Inflammatory macrophage (primary cell): ENCODE data around the gene SGO1.
"Not testable (repeated sequence)": the region's sequence is repeated elsewhere in the genome, so short reads cannot be mapped to it uniquely, and the experiment has no call there.

Experiments used
- DNase-seq, 2 donors: peaks; one replicate each; pipeline ENCODE4 v3.0.0-alpha.2; 2020 to 2022
- total RNA-seq, 18 experiments: gene quantifications; one replicate each; lab custom pipeline; 2026; ENCODE audit warnings: mixed read lengths in 6 of 18, inconsistent platforms in 2 of 18; lab: John Stamatoyannopoulos, UW

The SGO1 gene
- 2.1 to 9.9 (median 6.4) reads per million in 18 experiments for total RNA-seq

DNA sequence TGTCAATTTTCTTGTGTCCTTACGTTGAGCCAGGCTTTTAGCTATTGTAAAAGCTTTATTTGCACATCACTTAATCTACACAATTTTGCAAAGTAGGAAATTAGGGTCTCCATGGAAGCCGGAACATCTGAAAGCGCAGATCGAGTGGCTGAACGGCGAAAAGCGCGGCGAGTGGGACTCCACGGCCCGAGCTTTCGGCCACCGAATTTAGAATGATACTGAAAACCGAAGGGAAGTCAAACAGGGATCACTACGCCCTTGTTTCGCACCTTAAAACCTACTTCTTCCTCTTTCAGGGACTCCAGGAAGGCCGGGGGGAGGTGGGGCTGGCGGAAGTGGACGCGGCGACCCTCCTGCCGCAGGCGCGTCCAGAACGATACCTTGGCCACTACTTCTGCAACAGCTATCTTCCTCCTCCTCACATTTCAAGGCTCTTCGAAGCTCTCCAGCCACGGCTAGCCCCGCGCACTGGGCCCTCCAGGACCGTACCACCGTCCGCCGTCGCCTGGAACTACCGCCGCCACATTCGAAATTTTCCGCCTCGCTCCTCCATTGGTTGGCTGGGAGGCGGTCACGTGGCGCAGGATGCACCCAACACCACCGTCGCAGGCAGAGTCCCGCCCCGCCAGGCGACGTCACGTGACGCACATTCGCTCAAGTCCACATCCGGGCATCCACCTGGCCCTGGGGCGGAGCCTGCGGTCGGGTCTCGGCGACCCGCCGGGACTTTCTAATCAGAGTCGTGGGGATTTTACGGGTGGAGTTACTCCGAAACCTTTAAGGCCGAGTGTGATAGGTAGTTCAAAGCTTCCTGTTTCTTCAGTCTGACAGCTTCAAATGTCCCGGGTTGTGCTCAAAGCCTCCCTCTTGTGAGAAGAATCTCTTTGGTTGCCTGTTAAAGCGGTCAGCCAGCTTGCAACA lies at the start of gene SGO1:
SGO1 (minus strand) TSS at position 528 of the 921 bp plus-strand sequence. CDS start 2,179 bp downstream, outside the sequence.
- DNase-seq: peak; percentile 98 to 99

DNA sequence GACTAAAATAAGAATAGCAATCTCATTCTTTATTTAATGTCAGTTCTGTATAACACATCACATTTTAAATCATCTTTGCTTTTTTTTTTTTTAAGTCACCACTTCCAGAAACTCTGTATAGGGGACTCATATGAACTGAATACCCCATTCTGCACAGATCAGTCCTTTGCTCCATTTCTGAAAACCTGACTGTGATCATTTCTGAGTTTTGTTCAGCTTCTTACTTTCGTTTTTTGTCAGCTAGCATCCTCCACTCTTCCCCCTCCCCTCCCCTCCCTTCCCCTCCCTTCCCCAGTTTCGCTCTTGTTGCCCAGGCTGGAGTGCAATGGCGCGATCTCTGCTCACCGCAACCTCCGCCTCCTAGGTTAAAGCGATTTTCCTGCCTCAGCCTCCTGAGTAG lies 49.8 kb upstream of the SGO1 start:
- DNase-seq: no peak

DNA sequence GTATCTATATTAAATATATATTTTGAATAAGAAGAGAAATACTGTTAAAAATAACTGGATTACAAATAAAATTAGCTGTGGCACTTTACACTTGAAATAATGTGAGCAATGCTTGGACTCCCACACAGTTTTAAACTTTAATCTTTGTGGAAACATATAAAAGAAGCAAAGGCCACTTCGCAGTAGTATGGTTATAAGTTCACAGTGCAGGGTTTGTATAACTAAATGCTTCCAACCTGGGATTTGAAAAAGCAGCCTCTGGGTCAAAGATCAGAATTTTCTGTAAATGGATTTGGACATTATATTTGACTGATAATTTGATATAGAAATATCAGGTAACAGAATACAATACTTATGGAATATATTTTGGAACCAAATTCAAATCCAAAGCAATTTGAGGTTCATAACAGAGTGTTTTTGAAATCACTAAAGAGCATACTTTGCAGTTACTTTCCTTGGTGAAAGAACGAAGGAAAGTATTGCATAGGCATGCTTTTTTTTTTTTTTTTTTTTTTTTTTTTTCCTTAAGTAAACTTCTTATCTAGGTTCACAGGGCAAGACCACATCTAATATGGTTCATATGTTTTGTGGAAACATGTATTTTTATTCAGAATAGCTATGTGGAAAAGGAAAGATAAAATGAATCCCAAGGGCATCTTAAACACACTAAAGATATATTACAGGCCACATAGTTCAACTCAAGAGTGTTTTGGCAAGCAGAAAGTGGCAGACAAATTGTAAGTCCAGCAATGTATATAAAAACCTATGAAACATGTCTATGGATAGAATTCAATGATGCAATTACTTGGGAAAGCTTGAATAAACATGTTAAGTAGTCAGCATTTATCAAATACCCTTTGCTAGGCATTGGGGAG lies 47.1 kb upstream of the SGO1 start:
- no peak for DNase-seq

DNA sequence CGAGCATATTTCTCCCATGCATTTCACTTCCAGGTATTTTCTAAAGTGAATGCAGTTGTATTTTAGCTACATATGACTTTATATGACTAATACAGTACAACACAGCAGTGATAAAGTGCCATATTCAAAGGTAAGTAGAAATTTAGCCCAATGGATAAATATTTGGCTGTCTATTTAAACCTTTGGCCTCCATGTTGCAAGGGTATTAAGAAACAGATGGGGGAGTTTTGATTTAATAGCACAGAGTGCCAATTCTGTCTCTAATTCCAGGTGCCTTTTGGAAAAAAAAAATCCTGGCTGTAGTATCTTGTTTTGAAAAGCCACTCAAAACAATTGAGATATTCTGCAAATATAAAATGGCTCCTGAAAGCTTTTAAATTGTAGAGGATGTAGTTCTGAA lies 44.9 kb upstream of the SGO1 start:
- no peak for DNase-seq

DNA sequence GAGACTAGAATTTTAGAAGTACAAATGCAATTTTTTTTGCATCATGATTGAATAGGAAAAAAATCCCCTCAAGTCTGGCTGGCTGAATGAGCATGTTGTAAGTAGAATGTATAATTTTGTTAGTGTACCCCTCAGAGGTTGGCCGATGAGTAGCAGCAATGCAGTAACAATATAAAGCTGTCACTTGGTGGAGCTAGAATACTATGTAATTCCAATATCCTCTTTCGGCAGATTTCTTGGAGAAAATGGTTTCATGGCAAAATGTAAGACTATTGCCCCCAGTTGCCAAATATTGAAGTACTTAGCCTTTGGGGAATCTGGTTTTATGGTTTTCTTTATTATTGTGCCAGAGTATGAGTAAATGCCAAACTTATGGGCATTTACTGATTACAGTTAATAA lies 39.8 kb upstream of the SGO1 start:
- DNase-seq: peak in 1 of 2 donors; percentile 9

DNA sequence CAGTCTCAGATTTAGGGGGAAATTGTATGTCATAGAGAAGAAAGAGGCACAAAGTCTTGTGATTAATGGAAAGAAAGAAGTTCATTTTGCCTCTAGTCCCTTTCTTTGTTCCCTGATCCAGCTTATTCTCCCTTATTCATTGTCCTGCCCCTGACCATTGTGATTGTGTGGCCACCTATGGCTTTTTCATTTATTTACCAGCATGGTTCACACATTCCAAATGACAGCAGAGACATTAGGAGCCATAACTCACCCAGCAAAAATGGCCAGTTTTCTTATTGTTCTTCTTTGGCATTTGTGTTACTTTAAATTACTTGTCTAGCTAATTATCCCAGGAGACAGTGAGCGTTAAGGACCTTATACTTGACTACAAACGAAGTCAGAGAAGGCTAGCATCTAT lies 36.3 kb upstream of the SGO1 start:
- no peak for DNase-seq

DNA sequence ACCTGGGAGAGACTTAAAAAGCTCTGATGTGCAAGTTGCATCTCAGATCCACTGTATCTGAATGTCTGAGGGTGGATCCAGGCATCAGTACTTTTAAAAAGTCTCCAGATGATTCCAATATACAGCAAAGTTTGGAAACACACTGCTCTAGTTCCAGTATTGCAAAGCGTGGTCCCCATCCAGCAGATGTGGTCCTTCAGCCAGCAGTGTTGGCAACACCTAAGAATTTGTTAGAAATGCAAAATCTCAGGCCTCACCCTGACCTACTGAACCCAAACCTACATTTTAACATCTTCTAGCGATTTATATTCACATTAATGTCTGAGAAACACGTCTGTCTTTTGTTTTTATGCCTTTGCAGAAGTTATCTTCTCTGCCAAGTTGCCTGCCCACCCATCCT lies 32.2 kb upstream of the SGO1 start:
- DNase-seq: no peak

DNA sequence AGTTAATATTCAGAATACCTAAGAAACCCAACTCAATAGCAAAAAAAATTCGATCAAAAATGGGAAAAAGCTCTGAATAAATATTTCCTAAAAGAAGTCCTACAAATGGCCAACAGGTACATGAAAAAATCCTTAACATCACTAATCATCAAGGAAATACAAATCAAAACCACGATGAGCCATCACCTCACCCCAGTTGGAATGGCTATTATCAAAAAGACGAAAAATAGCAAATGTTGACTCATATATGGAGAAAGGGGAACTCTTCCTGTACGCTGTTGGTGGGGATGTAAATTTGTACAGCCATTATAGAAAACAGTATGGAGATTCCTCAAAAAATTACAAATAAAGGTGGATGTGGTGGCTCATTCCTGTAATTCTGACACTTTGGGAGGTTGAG lies 29.6 kb upstream of the SGO1 start:
- DNase-seq: no peak

DNA sequence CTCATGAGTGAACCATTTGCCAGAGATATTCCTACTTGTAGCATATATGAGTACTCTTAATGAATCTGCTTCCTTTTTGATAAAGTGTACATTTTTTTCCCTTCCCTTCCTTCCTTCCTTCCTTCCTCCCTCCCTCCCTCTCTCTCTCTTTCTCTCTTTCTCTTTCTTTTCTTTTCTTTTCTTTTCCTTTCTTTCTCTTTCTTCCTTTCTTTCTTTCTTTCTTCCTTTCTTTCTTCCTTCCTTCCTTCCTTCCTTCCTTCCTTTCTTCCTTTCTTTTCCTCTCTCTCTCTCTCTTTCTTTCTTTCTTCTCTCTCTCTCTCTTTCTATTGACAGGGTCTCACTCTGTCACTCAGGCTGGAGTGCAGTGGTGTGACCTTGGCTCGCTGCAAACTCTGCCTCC lies 27.5 kb upstream of the SGO1 start:
- DNase-seq: not testable (repeated sequence)

DNA sequence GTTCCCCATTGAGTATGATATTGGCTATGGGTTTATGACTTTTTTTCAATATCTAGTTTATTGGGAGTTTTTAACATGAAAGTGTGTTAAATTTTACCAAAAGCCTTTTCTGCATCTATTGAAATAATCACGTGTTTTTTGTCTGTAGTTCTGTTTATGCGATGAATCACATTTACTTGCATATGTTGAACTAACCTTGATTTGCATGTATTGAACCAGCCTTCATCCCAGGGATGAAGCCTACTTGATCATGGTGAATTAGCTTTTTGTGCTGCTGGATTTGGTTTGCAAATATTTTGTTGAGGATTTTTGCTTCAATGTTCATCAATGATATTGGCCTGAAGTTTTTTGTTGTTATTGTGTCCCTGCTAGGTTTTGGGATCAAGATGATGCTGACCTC lies 21.9 kb upstream of the SGO1 start:
- not testable (repeated sequence) for DNase-seq

DNA sequence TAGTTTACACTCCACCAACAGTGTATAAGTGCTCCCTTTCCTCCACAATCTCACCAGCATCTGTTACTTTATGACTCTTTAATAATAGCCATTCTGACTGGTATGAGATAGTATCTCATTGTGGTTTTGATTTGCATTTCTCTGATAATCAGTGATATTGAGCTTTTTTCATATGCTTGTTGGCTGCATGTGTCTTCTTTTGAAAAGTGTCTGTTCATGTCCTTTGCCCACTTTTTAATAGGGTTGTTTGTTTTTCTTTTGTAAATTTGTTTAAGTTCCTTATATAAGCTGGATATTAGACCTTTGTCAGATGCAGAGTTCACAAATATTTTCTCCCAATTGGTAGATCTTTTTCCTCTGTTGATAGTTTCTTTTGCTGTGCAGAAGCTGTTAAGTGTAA lies 19.9 kb upstream of the SGO1 start:
- DNase-seq: not testable (repeated sequence)

DNA sequence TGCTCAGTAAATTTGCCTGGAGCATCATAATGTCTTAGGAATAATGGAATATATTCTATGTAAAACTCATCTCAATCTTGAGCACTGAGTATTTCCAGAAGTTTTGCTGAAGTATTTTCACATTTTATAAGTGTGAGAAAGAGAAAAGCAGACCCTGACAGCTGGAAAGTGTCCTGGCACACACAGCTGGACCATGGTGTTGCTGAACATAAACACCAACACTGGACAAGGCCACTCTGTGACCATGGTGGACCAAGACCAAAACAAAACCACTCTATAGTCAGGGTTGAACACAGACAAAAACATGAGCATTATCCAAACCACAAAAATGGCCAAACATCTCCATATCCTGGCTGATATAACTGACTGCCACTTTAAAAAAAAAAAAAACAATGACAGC lies 15.1 kb upstream of the SGO1 start:
- DNase-seq: no peak

DNA sequence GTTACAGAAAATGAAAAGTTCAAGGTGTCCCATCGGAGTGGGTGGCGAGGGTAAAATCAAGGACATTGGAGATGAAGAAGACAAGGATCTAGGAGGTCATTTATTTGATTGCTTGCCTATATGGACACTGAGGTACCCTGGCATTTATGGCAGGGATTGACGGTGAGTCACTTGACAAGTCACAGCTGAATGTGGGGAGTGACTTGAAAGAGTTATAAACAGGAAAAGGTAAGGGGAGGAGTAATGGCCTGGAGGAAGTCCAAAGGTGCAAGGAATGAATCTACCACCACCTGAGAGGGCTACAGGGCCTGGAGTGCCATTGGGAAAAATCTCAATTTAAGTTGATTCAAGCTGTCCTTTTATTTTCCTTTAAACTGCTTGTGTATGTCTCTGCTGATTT lies 11.8 kb upstream of the SGO1 start:
- no peak for DNase-seq

DNA sequence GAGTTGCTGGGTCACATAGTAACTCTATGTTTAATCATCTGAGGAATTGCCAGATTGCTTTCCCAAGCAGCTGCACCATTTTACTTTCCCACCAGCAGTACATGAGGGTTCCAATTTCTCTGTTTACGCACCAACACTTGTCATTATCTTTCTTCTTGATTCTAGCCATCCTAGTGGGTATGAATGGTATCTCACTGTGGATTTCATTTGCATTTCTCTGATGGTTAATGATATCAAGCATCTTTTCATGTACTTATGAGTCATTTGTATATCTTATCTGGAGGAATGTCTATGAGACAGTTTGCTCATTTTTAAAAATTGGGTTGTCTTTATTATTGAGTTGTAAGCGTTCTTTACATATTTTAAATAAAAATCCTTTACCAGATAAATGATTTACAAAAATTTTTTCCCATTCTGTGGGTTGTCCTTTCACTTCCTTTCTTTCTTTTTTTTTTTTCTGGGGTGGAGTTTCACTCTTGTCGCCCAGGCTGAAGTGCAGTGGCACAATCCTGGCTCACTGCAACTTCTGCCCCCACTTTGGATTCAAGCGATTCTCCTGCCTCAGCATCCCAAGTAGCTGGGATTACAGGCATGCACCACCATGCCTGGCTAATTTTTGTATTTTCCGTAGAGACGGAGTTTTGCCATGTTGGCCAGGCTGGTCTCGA lies 8.9 kb upstream of the SGO1 start:
- DNase-seq: no peak

DNA sequence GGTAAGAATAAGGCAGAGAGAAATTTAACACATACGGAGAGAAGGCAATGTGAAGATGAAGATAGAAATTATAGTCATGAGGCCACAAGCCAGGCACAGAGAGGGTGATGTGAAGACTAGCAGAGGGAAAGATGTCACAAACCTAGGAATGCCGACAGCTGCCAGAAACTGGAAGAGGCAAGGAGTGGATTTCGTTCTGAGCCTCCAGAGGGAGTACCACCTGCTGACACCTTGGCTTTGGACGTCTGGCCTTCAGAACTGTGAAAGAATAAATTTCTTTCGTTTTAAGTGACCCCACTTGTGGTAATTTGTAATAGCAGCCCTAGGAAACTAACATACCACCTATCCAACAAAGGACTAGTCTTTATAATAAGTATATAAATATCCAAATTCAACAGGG lies 5.0 kb upstream of the SGO1 start:
- DNase-seq: no peak

DNA sequence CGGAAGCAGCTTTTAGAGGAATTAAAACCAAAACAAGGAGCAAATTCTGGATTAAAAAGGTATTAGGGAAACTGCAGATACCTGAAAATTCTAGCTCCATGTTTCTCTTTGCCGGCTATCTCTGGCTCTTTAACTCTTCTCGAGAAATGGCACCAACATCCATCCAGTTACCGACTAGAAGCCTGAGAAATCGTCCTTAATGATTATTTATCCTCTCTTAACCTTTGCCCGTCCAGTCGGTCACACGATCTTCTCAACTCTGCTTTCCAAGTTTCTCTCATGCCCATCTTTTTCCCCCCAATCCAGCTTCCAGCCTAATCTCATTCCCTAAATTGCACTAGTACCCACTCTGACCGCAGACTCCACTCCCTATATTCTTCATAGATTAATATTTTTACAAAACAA lies 596 bp upstream of the SGO1 start:
- peak in 1 of 2 donors; percentile 6 for DNase-seq

DNA sequence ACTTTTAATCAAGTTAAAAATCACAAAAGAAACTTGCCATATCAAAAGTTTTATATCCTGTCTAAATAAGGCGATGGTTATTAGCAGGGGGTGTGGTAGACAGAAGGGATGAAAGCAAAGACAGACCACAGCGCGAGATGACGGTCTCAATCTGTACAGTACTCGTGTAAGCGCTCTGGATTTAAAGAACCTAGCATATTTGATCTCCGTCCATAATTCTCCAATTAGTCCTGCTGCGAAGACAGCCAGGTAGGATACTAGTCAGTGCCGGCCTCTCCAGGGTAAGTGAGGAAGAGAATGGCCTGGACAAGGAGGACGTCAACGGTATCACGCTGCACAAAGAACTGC lies 701 bp downstream of the SGO1 start:
- no peak for DNase-seq

DNA sequence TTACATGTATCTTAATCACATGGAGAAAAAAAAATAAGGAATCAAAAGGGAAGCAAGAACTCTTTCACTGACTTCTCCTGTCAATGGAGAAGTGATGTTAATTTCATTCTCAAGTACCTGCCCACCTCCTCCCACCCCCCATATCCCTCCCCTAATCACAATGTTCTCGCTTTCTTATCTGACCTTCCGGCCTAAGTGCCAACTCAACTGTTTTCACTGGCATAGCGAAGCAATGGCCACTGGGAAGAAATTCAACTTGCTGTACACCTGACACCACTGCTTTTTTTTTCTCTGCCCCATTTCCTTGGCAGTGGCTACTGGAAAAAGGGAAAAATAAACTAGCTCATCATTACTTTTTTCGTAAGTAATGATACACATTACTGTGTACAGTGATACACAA lies 3.8 kb downstream of the SGO1 start:
- no peak for DNase-seq

DNA sequence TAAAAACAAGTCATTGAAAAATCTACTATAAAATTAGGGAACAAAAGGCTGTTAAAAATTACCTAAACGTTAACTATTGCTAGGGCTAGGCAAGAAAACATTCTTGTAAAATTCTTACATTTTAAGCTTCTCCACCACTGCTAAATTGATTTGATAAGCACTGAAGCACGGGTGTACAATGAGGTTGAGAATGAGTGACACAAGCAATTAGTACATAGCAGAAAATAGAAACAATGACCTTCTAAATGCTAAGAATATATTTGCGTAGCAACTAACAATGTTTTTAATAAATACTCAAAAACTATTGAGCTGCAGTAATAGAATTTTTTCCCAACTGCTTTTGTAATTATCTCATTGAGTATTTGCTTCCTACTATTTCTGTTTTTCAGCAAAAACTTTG lies 4.7 kb downstream of the SGO1 start:
- DNase-seq: no peak

DNA sequence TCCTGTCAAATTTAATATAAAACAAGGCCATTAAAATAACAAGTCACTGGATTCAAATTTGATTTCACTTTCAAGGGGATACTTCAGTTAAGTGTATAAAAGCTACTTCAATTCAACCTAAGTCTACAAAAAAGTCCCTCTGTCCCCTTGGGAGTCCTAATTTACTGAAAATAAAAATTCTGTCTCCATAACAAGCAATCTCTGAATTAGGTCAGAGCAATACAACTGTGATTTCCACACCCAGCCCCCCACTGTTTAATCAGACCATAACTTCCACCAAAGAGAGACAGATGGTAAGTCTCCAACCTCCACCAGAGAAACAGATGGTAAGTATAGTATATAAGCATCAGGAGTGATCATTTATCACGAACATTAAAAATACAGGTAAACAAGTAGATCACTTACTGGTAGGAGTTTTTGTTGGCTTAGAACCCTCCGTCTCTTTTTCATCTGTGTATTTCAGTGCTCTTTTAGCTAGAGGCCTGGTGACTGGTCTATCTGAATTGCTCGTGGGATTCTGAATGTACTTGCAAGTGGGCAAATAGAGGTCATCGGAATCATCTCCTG lies 12.1 kb downstream of the SGO1 start:
- DNase-seq: no peak

DNA sequence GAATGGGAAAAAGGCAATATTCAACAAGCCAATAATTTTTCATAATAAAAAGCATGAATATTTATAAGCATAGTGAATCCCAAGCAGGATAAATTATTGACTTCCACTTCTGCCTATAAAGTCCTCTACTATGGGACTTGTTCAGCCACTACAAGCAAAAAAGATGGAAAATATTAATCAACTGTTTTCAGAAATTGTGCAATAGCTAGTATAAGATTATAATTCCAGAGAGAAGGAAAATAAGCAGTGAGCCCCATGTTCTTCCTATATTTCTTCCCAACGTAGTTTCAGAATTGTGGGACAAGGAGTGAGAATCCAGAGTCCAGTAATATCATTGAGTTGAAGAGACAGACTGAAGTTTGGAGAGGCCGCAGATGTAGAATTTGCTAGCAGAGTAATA lies 24.3 kb downstream of the SGO1 start:
- no peak for DNase-seq

DNA sequence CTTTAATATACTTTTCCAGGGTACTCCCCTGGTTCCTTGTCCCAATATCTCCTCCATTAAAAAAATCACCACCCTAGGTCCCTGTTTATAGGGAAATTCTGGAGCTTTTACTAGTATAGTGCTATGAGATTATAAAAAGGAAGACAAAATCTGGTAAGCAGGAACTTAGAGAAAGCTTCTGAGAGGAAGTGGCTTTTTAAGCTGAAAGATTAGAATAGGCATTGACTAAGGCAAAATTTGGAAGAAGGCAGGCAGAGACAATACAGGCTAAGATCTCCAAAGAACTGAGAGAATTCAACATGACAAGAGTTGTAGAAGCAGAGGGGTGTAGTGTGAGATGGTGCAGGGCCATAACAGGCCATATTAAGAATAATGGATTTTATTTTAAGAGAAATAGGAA lies 25.8 kb downstream of the SGO1 start:
- DNase-seq: peak; percentile 6 to 35

DNA sequence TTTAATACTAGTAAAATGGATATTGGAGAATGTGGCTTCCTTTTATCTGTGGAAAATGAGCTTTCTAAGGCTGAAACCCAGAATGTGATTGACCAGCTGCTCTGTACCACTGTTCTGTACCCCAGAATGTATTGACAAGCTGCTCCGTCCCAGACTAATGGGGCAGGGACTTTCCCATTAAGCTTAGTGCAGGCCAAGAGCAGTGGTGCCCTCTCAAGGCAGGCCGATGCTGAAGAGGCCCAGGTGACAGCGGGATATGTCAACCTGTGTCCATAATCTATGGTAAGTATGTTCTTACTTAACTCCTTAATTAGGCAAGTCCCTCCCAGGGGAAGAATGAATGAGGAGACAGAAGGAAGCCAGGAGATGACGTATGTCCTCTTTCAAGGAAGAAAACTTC lies 31.1 kb downstream of the SGO1 start:
- DNase-seq: no peak
